ENCODE data around the gene NRG3. TPM values are rescaled to one million over a fixed set of nuclear protein-coding genes. Genes with fewer than 3 reads are reported as not detected.

Gene NRG3
- total RNA-seq, 1 experiment from 2014 or later = 0.66 TPM

DNA sequence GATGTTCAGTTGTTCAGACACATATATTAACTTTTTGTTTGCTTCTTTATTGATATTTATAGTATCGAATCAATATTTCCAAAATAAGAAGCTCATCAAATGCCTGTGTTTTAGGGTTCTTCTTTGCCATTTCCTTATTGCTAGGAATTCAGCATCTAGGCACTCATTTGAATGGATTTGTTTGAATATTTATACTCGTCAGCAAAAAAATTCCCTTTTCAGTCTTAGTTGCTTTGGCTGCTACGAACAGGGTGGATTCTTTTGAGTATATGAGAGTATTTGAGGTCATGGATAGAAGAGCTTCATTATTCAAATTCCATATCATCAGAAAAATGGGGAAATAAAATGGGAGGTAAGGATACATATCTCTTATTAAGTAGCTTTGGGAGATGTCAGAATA is 706.9 kb downstream of the NRG3 start:
- no TSS peak for BruUV-seq (replicated peaks)
- POLR2A ChIA-PET = no interaction called here

DNA sequence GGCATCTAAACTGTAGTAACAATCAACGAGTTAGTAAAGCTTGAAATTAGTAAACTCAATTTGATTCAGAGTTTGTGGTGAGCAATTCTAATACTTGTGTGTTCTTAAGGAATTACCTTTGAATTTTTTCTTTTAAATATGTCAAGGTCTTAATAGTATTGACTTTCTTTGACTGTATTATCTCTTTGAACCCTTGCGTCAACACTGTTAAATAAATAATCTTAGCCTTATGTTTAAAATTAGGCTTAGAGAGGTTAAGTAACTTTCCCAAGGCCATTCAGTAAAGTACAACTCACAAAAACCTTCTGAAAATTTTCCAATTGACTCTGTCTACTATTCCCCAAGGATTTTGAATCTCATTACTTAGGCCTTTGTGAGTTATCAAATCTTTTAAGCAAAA is 716.4 kb downstream of the NRG3 start:
- H3K27ac Mint-ChIP-seq (ENCODE audit: unreplicated experiment) = no peak overlapping the region
- no peak overlapping the region for H3K4me3 ChIP-seq (ENCODE audit: low read depth, low read length)
- no peaks in the 10 kb centered on the region for H3K27me3 ChIP-seq (replicated peaks; ENCODE audit: control insufficient read depth, insufficient read depth, low read length)
- H3K36me3 Mint-ChIP-seq (ENCODE audit: insufficient read depth, unreplicated experiment) = peaks cover 7% of the 10 kb centered on the region
- H3K4me3 Mint-ChIP-seq (ENCODE audit: unreplicated experiment) = no peak overlapping the region
- peaks cover 33% of the 10 kb centered on the region for H3K4me1 ChIP-seq
- peaks cover 16% of the 10 kb centered on the region for H3K4me1 Mint-ChIP-seq (ENCODE audit: low read depth, unreplicated experiment)
- no peaks in the 10 kb centered on the region for H3K27me3 Mint-ChIP-seq (ENCODE audit: insufficient read depth, unreplicated experiment)
- intact Hi-C loops (cut with micrococcal nuclease; ENCODE audit: unreplicated experiment) = loop anchor here (2.0 kb wide), 1 partner anchor 21 kb away; no protein-coding TSS in a partner anchor
- no peaks in the 10 kb centered on the region for H3K36me3 ChIP-seq (ENCODE audit: control insufficient read depth, insufficient read depth, low read length)
- TF ChIP-seq, protein P1, sequence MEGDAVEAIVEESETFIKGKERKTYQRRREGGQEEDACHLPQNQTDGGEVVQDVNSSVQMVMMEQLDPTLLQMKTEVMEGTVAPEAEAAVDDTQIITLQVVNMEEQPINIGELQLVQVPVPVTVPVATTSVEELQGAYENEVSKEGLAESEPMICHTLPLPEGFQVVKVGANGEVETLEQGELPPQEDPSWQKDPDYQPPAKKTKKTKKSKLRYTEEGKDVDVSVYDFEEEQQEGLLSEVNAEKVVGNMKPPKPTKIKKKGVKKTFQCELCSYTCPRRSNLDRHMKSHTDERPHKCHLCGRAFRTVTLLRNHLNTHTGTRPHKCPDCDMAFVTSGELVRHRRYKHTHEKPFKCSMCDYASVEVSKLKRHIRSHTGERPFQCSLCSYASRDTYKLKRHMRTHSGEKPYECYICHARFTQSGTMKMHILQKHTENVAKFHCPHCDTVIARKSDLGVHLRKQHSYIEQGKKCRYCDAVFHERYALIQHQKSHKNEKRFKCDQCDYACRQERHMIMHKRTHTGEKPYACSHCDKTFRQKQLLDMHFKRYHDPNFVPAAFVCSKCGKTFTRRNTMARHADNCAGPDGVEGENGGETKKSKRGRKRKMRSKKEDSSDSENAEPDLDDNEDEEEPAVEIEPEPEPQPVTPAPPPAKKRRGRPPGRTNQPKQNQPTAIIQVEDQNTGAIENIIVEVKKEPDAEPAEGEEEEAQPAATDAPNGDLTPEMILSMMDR (IDR thresholded peaks at IDR 0.05; ENCODE audit: insufficient read depth in 1 of 2, low read depth in 1 of 2, low read length in 1 of 2, severe bottlenecking in 1 of 2, unreplicated experiment in 1 of 2) = no peak
- POLR2A ChIA-PET = no interaction called here
- CTCF ChIA-PET = no interaction called here
- BruUV-seq (replicated peaks) = no TSS peak
- no peak for DNase-seq
- no peaks in the 10 kb centered on the region for H3K9me3 ChIP-seq
- no peaks in the 10 kb centered on the region for H3K9me3 Mint-ChIP-seq (ENCODE audit: unreplicated experiment)

More for the DNA sequence above, 706.9 kb downstream of the NRG3 start:
- Mint-ChIP-seq H3K4me1 (ENCODE audit: low read depth, unreplicated experiment) (peaks cover 14% of the 10 kb centered on the region), H3K27me3 (ENCODE audit: insufficient read depth, unreplicated experiment) (no peaks in the 10 kb centered on the region), H3K36me3 (ENCODE audit: insufficient read depth, unreplicated experiment) (no peaks in the 10 kb centered on the region), H3K9me3 (ENCODE audit: unreplicated experiment) (no peaks in the 10 kb centered on the region), H3K27ac (ENCODE audit: unreplicated experiment) (peak overlapping the region; percentile 42), H3K4me3 (ENCODE audit: unreplicated experiment) (no peak overlapping the region)
- Histone ChIP-seq H3K9me3 (no peaks in the 10 kb centered on the region), H3K36me3 (ENCODE audit: control insufficient read depth, insufficient read depth, low read length) (no peaks in the 10 kb centered on the region), H3K27me3 (replicated peaks; ENCODE audit: control insufficient read depth, insufficient read depth, low read length) (no peaks in the 10 kb centered on the region), H3K4me1 (peaks cover 15% of the 10 kb centered on the region), H3K4me3 (ENCODE audit: low read depth, low read length) (no peak overlapping the region)
- CTCF ChIA-PET = no interaction called here
- no peak for DNase-seq
- intact Hi-C loops (cut with micrococcal nuclease; ENCODE audit: unreplicated experiment) = no loop called here
- TF ChIP-seq, protein P1 (IDR thresholded peaks at IDR 0.05; ENCODE audit: insufficient read depth in 1 of 2, low read depth in 1 of 2, low read length in 1 of 2, severe bottlenecking in 1 of 2, unreplicated experiment in 1 of 2) = no peak

DNA sequence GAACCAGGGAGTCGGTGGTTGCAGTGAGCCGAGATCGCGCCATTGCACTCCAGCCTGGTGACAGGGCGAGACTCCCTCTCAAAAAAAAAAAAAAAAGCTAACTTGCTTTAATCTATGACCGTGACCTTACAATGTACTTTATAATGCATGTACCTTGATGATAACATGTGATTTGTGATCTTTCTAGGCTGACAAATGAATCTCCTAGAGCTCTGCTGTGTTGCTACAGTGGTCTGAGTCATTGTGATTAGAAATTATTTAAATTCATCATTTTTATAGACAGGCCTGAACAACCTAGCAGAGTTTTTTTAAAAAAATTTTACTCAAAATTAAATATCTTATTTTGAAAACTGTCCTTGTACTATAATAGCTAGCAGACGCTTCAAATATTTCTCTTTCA is 722.8 kb downstream of the NRG3 start:
- no peaks in the 10 kb centered on the region for H3K27me3 ChIP-seq (replicated peaks; ENCODE audit: control insufficient read depth, insufficient read depth, low read length)
- no peaks in the 10 kb centered on the region for H3K36me3 ChIP-seq (ENCODE audit: control insufficient read depth, insufficient read depth, low read length)
- Mint-ChIP-seq H3K27ac (ENCODE audit: unreplicated experiment) (peak overlapping the region; percentile 61), H3K36me3 (ENCODE audit: insufficient read depth, unreplicated experiment) (peaks cover 12% of the 10 kb centered on the region), H3K4me3 (ENCODE audit: unreplicated experiment) (peak overlapping the region; percentile 38), H3K9me3 (ENCODE audit: unreplicated experiment) (no peaks in the 10 kb centered on the region), H3K27me3 (ENCODE audit: insufficient read depth, unreplicated experiment) (no peaks in the 10 kb centered on the region), H3K4me1 (ENCODE audit: low read depth, unreplicated experiment) (peaks cover 13% of the 10 kb centered on the region)
- TF ChIP-seq, protein P1 (IDR thresholded peaks at IDR 0.05; ENCODE audit: insufficient read depth in 1 of 2, low read depth in 1 of 2, low read length in 1 of 2, severe bottlenecking in 1 of 2, unreplicated experiment in 1 of 2) = no peak
- H3K4me1 ChIP-seq = peaks cover 32% of the 10 kb centered on the region
- POLR2A ChIA-PET = no interaction called here
- intact Hi-C loops (cut with micrococcal nuclease; ENCODE audit: unreplicated experiment) = loop anchor here (5.0 kb wide), 1 partner anchor 84 kb away; no protein-coding TSS in a partner anchor
- no peaks in the 10 kb centered on the region; the same call in 1 of the 2 replicates for H3K9me3 ChIP-seq
- no TSS peak for BruUV-seq (replicated peaks)
- no peak overlapping the region for H3K4me3 ChIP-seq (ENCODE audit: low read depth, low read length)
- CTCF ChIA-PET = interaction anchor here (0.6 kb wide), 1 partner anchor 382 kb away, joined by 6 read pairs; no protein-coding TSS in a partner anchor
- DNase-seq = no peak

Measured in Caco-2 (cell line).